ENCODE results near the gene POP5.

POP5 gene

GRCh38 chr12:120581998-120582397, 796 bp upstream of the POP5 start:
- H3K4me3 ChIP-seq (replicated peaks in 1 of 2; ENCODE audit: low read depth in 2 of 2, low read length in 2 of 2), result peak overlapping the region; percentile 92 to 94
- DNase-seq (ENCODE audit: low read depth in 2 of 2), result peak in 1 of 2 donors; percentile 55
- no peak for TF ChIP-seq CTCF (IDR thresholded peaks at IDR 0.05; ENCODE audit: low read depth, low read length)

DNA sequence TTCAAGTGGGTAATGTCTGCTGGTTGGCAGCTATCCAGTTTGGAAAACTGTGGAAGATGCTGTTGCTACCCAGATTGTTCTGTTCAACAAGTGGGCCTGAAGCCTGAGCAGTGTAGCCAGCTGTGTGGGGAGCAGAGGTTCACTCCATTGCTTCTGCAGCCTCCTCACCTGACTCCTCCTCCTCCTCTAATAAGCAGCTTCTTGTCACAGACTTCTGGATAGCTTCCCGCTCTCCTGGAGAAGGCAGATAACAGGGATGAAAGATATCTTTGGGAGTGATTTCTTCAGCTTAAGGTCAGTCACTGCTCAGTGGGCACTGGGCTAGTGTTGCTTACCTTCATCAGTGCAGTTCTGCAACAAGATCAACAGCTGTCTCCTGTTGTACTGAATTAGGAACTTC, 2.0 kb downstream of the POP5 start:
- no peak overlapping the region for H3K4me3 ChIP-seq (replicated peaks in 1 of 2; ENCODE audit: low read depth in 2 of 2, low read length in 2 of 2)
- DNase-seq (ENCODE audit: low read depth in 2 of 2), result no peak
- TF ChIP-seq CTCF (IDR thresholded peaks at IDR 0.05; ENCODE audit: low read depth, low read length), result no peak

- no peak overlapping the region for H3K4me3 ChIP-seq (replicated peaks in 1 of 2; ENCODE audit: low read depth in 2 of 2, low read length in 2 of 2)
- no peak for TF ChIP-seq CTCF (IDR thresholded peaks at IDR 0.05; ENCODE audit: low read depth, low read length)
- peak in 1 of 2 donors; percentile 64 for DNase-seq (ENCODE audit: low read depth in 2 of 2)
Observed at GRCh38 chr12:120574106-120574505, 7.1 kb downstream of the POP5 start.

DNA sequence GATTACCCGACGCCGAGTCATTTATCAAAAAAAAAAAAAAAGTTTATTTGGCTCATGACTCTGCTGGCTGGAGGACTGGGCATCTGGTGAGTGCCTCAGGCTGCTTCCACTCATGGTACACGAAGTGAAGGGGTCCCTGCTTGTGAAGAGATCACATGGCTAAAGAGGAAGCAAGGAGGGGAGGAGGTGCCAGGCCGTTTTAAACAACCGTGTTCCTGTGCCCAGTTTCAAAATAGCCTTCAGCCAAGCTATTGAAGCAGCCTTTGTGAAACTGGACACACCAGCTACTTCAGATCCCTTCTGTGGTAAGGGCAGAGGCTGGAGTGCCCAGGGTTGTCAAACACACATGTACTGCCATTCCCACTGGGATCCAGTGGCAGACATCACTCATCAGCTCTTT, 7.6 kb downstream of the POP5 start:
- no peak overlapping the region for H3K4me3 ChIP-seq (replicated peaks in 1 of 2; ENCODE audit: low read depth in 2 of 2, low read length in 2 of 2)
- no peak for DNase-seq (ENCODE audit: low read depth in 2 of 2)
- no peak for TF ChIP-seq CTCF (IDR thresholded peaks at IDR 0.05; ENCODE audit: low read depth, low read length)

GRCh38 chr12:120571299-120571698, 9.9 kb downstream of the POP5 start:
- H3K4me3 ChIP-seq (replicated peaks in 1 of 2; ENCODE audit: low read depth in 2 of 2, low read length in 2 of 2), result no peak overlapping the region
- DNase-seq (ENCODE audit: low read depth in 2 of 2), result peak; percentile 49 to 67
- TF ChIP-seq CTCF (IDR thresholded peaks at IDR 0.05; ENCODE audit: low read depth, low read length), result no peak

GRCh38 chr12:120563495-120563894, 17.7 kb downstream of the POP5 start:
- TF ChIP-seq CTCF (IDR thresholded peaks at IDR 0.05; ENCODE audit: low read depth, low read length), result no peak
- H3K4me3 ChIP-seq (replicated peaks in 1 of 2; ENCODE audit: low read depth in 2 of 2, low read length in 2 of 2), result no peak overlapping the region
- no peak for DNase-seq (ENCODE audit: low read depth in 2 of 2)

DNA sequence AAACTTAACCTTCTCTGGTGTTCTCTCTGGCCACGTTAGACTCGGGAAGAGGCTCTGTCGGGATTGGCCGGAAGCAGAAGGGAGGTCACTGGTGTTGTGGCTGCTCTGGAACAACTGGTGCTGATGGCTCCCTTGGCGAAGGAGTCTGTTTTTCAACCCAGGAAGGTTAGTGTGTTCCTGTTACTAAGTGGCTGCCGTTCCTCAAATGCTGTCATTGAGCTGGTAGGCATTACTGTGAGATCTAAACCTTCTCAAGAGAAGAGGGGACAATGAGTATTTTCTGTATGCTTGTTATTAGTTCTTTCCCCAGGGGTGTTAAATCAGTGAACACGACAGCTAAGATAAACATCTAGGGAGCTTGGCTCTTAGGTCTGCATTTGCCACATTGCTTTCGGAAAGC, 18.3 kb downstream of the POP5 start:
- TF ChIP-seq CTCF (IDR thresholded peaks at IDR 0.05; ENCODE audit: low read depth, low read length), result no peak
- H3K4me3 ChIP-seq (replicated peaks in 1 of 2; ENCODE audit: low read depth in 2 of 2, low read length in 2 of 2), result no peak overlapping the region
- no peak for DNase-seq (ENCODE audit: low read depth in 2 of 2)

All from cardiac fibroblast (primary cell).